ENCODE results near the gene OPCML.

The OPCML gene

DNA sequence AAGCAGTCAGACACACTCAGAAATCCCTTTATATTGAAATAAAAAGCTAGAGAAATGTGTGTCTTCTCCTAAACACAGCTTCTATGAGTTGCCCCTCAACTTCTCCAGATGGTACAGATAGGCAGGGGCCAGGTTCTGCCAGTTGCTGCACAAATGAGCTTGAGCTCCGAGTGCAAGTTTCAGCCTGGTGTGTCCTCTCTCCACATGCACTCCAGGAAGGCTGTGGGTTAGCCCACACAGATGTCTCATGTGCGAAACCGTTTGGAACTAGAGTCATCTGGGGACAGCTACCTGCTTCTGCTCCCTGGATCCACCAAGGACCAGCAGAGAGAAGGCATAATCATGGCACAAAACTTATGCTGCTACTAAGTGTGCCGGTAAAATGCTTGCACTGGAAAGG, 812.6 kb downstream of the OPCML start:
- H3K4me1 ChIP-seq (ENCODE audit: control insufficient read depth in 1 of 2, insufficient read depth in 1 of 2, low read depth in 1 of 2, low read length in 1 of 2), result no peaks in the 10 kb centered on the region
- no peak overlapping the region for H3K27ac ChIP-seq
- no peak overlapping the region for H3K4me3 ChIP-seq (ENCODE audit: low read depth in 1 of 2, low read length in 1 of 2)
- no peak for TF ChIP-seq CTCF (IDR thresholded peaks at IDR 0.05)
- no peaks in the 10 kb centered on the region for H3K9me3 ChIP-seq
- no peaks in the 10 kb centered on the region for H3K27me3 ChIP-seq
- H3K36me3 ChIP-seq, result no peaks in the 10 kb centered on the region

DNA sequence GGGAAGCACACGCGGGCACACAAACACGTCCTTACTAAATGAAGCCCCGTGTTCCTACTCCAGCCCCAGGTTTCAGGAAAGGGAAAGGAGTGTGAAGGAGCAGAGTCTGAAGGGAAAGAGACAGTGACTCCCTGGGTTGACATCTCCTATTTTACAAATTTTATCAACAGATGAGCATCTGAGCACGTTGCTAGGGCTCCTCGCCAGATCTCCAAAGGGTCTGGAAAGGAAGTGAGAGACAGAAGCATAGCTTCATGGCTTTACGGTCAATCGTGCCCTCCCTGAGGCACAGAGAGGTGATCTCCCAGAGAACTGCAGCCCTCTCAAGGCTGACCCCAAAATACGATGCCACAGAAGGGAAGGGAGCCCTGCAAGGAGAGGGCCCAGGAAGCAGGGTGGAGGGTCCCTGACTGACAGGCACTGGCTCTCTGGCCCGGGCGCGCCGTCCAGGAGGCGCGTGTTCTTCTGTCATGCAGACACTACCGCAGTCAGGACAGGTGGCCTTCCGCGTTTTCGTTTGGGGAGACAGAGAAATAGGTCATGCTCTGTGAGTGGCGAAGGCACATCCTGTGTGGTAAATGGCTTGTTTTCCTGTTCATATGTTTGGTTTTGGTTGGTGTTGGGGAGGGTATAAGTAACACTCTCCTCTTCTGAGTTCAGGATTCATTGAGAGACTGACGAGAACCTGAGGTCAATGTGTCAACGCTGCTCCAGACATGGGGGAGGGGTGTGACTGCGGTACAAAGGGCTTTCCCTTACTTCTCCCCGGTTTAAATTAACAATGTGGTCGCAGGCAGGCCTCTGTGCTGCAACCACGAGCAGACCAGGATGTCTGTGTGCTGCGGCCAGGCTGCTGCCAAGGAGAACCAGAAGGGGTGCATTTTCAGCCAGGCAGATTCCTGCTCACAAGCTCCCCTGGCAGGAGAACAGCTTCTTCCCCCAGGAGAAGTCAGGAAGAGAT, 813.3 kb downstream of the OPCML start:
- H3K4me3 ChIP-seq (ENCODE audit: low read depth in 1 of 2, low read length in 1 of 2), result no peak overlapping the region
- TF ChIP-seq CTCF (IDR thresholded peaks at IDR 0.05), result no peak

GRCh38 chr11:132717824-132718223, 814.5 kb downstream of the OPCML start:
- Histone ChIP-seq H3K4me1 (ENCODE audit: control insufficient read depth in 1 of 2, insufficient read depth in 1 of 2, low read depth in 1 of 2, low read length in 1 of 2) (no peaks in the 10 kb centered on the region), H3K36me3 (no peaks in the 10 kb centered on the region), H3K27me3 (no peaks in the 10 kb centered on the region), H3K27ac (no peak overlapping the region), H3K4me3 (ENCODE audit: low read depth in 1 of 2, low read length in 1 of 2) (no peak overlapping the region), H3K9me3 (no peaks in the 10 kb centered on the region)
- TF ChIP-seq CTCF (IDR thresholded peaks at IDR 0.05), result no peak

More for the DNA sequence above, 813.3 kb downstream of the OPCML start:
- Histone ChIP-seq H3K9me3 (no peaks in the 10 kb centered on the region), H3K4me1 (ENCODE audit: control insufficient read depth in 1 of 2, insufficient read depth in 1 of 2, low read depth in 1 of 2, low read length in 1 of 2) (no peaks in the 10 kb centered on the region), H3K27ac (no peak overlapping the region), H3K36me3 (no peaks in the 10 kb centered on the region), H3K27me3 (no peaks in the 10 kb centered on the region)

DNA sequence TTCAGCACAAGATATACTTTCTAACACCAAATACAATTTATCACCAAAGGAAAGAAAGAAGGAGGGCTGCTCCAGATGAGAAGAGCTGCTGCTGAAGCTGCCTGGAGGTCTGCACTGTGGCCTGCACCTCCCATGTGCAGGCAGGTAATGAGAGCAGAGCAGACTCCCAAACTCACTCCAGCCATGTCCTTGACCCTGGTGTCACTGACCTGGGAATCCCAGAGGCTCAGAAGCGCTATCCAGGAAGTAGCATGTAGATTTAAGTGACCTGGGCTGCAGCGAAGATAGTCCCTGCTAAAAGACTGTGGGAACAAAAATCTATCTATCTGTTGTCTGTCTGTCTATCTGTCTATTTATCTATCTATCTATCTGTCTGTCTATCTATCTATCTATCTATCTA, 816.3 kb downstream of the OPCML start:
- Histone ChIP-seq H3K27me3 (no peaks in the 10 kb centered on the region), H3K36me3 (no peaks in the 10 kb centered on the region), H3K27ac (no peak overlapping the region), H3K9me3 (no peaks in the 10 kb centered on the region), H3K4me1 (ENCODE audit: control insufficient read depth in 1 of 2, insufficient read depth in 1 of 2, low read depth in 1 of 2, low read length in 1 of 2) (no peaks in the 10 kb centered on the region), H3K4me3 (ENCODE audit: low read depth in 1 of 2, low read length in 1 of 2) (no peak overlapping the region)
- TF ChIP-seq CTCF (IDR thresholded peaks at IDR 0.05), result no peak

DNA sequence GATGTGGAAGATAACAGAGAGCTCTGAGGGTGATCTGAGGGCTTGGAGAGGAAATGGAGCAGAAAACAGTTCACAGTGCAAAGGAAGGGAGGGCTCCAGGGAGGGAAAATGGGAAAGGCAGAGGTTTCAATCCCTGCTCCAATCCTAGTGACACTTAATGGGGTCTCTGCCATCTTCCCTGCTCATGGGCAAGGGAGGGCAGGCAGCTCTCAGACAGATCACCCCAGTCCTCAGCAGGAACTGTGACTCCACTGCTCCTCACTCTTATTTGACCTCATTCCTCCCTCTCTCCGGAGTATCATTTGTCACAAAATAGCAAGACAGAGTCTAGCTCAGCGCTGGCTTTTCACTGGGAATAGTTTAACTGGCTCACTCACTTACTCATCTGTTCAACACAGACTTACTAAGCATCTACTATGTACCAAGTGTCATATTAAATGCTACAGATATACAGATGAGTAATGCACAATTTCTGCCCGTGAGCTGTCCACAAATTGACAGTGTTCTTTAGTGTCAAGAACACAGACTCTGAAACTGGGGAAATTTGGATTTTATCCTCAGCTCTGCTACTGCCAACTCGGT, 817.4 kb downstream of the OPCML start:
- Histone ChIP-seq H3K4me3 (ENCODE audit: low read depth in 1 of 2, low read length in 1 of 2) (no peak overlapping the region), H3K27ac (no peak overlapping the region), H3K36me3 (no peaks in the 10 kb centered on the region), H3K27me3 (no peaks in the 10 kb centered on the region), H3K9me3 (no peaks in the 10 kb centered on the region), H3K4me1 (ENCODE audit: control insufficient read depth in 1 of 2, insufficient read depth in 1 of 2, low read depth in 1 of 2, low read length in 1 of 2) (no peaks in the 10 kb centered on the region)
- no peak for TF ChIP-seq CTCF (IDR thresholded peaks at IDR 0.05)
